Heart right ventricle (tissue), 16 donors: ENCODE results near the gene FAM83D. TPM values are rescaled to one million over a fixed set of nuclear protein-coding genes. Genes with fewer than 3 reads are reported as not detected.

Experiments
- ATAC-seq, 8 donors: fragments of 200-7000 bp; cut with Tn5 transposase; one replicate each; pipeline ENCODE4 v1.9.1; 2020; ENCODE audit warnings: mild to moderate bottlenecking in 8 of 8, moderate library complexity in 8 of 8, moderate number of reproducible peaks in 1 of 8
- DNase-seq, 2 donors: peaks; one replicate each; pipeline ENCODE4 v3.0.0-alpha.2; 2020
- H3K27ac ChIP-seq, 10 donors: fragments of 200-600 bp; sonication (generic) in 2 of 10; one replicate each; pipeline versions ENCODE4 v1.5.0 to v1.8.0; 2020 to 2022; ENCODE audit warnings: mild to moderate bottlenecking in 3 of 10
- H3K27me3 ChIP-seq, 7 donors: fragments of 200-600 bp; one replicate each; pipeline ENCODE4 v1.8.0; 2021 to 2022; ENCODE audit warnings: mild to moderate bottlenecking in 2 of 7
- H3K36me3 ChIP-seq, 9 donors: fragments of 200-600 bp; sonication (generic) in 1 of 9; one replicate each; pipeline versions ENCODE4 v1.5.0 to v1.8.0; 2020 to 2022; ENCODE audit warnings: mild to moderate bottlenecking in 2 of 9
- H3K4me1 ChIP-seq, 9 donors: fragments of 200-600 bp; sonication (generic) in 1 of 9; one replicate each; pipeline versions ENCODE4 v1.5.0 to v1.8.0; 2020 to 2022; ENCODE audit warnings: mild to moderate bottlenecking in 4 of 9
- H3K4me3 ChIP-seq, 10 donors: fragments of 200-600 bp; sonication (generic) in 2 of 10; one replicate each; pipeline versions ENCODE4 v1.5.0 to v1.8.0; 2020 to 2022; ENCODE audit warnings: mild to moderate bottlenecking in 7 of 10, moderate library complexity in 2 of 10
- H3K9me3 ChIP-seq, 11 donors: fragments of 200-600 bp in 10 of 11; sonication (generic) in 2 of 11; one replicate each; pipeline versions ENCODE4 v1.5.0 to v1.8.0; 2013 to 2022; ENCODE audit warnings: mild to moderate bottlenecking in 2 of 11, control low read depth in 1 of 11, moderate library complexity in 1 of 11
- WGBS, 2 donors: extraction: QIAGEN DNeasy Blood & Tissue Kit; methylation state at CpG; one replicate each; pipeline ENCODE4 v1.1.7; 2013; ENCODE audit warnings: inconsistent platforms in 1 of 2; 5-methylcytosine and 5-hydroxymethylcytosine counted together
- intact Hi-C, 10 donors: fragments of 100-400 bp; cut with DNase I; formaldehyde crosslinking; loops; one replicate each; pipeline versions ENCODE4 v1.11.1 to v1.14.2; 2022
- polyA plus RNA-seq, 2 donors: library from polyadenylated mRNA; stranded (reverse); fragments of 200-250 nt; gene quantifications; one replicate each; pipeline ENCODE4 v1.2.3, GENCODE V29; 2013
- total RNA-seq, 10 donors: library from RNA; stranded (reverse); fragmentation: NEBNext Ultra II Directional in 3 of 10; extraction: Animal tissue kit (Norgen Biotek cat#: 25700) in 3 of 10; gene quantifications; one replicate each; pipeline versions ENCODE4 v1.2.1 to v1.2.4, GENCODE V29; 2021 to 2023
- TF ChIP-seq, protein P1 (sequence below), 9 donors: fragments of 200-600 bp; sonication (generic) in 2 of 9; IDR thresholded peaks; one replicate each; pipeline versions ENCODE4 v1.5.0 to v1.8.0; 2021 to 2022; ENCODE audit warnings: antibody characterized with exemption in 9 of 9, mild to moderate bottlenecking in 5 of 9, moderate library complexity in 1 of 9
- donor health status: Arrhythmogenic right ventricular cardiomyopathy.
- donor health status: ischemic (EF 13 %, LVEDD 7.1; RV severe dilation, severe dysfunction).
- donor health status: healthy with polysubstance abuse.
- donor health status: DM: no; HTN: yes; CAD: no.
- donor health status: DM: no; HTN: no; CAD: no.
- donor health status: ischemic (EF 25% LVEDD 6.9; RV normal size, moderate dysfunction).
- donor health status: ischemic (EF 25% LVEDD 5.7; RV mildly dilated, moderate dysfunction).
- donor health status: healthy.
- donor health status: DM: yes; HTN: yes; CAD: no.
- donor health status: Ischemic cardiomyopathy.
- donor health status: ischemic (EF 35%, LVEDD 5.7; RV mildly dilated, moderate dysfunction).
- donor health status: nonischemic (EF 11% LVEDD 7.7; RV severe dilation, severe dysfunction).
- donor health status: DM: yes; HTN: yes; CAD: no.
- donor health status: PGD.
- donor health status: ischemic (EF 29% LVEDD 5.4; RV normal size, mild dysfunction).
- donor health status: nonischemic (EF 23%, LVEDD 6.1; RV moderate dilation, normal function).

FAM83D gene
- total and polyA plus RNA-seq, 12 donors: 0.12 to 2.8 (median 0.46) TPM

DNA sequence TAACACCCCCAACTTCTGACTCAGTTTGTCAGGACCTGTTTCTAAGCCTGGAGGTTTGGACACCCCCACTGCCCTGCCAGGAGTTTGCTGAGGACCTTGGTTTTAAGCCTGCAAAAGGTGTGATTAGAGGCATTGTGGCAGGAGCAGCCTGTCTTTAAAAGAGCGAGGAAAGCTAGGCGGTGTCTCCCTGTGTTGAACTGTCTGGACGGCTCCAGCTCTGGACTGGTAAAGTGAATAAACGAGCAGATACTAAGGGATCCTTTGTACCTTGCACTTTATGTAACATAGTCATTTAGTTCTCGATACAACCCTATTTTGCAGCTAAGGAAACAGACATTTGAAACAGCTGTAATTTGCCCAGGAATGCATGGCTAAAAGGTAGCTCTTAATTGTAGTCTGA is 14.4 kb downstream of the FAM83D start:
- Histone ChIP-seq H3K9me3 (no peaks in the 10 kb centered on the region), H3K4me1 (no peaks in the 10 kb centered on the region), H3K4me3 (no peak overlapping the region), H3K36me3 (peaks cover 0 to 35% (median 0%) of the 10 kb centered on the region in 9 donors), H3K27me3 (no peaks in the 10 kb centered on the region), H3K27ac (no peak overlapping the region)
- WGBS, 2 donors: 96% methylated on average over 5 of the region's 5 CpGs
- ATAC-seq (no peak), DNase-seq (no peak)
- intact Hi-C loops: no loop called here
- TF ChIP-seq, protein P1, sequence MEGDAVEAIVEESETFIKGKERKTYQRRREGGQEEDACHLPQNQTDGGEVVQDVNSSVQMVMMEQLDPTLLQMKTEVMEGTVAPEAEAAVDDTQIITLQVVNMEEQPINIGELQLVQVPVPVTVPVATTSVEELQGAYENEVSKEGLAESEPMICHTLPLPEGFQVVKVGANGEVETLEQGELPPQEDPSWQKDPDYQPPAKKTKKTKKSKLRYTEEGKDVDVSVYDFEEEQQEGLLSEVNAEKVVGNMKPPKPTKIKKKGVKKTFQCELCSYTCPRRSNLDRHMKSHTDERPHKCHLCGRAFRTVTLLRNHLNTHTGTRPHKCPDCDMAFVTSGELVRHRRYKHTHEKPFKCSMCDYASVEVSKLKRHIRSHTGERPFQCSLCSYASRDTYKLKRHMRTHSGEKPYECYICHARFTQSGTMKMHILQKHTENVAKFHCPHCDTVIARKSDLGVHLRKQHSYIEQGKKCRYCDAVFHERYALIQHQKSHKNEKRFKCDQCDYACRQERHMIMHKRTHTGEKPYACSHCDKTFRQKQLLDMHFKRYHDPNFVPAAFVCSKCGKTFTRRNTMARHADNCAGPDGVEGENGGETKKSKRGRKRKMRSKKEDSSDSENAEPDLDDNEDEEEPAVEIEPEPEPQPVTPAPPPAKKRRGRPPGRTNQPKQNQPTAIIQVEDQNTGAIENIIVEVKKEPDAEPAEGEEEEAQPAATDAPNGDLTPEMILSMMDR (IDR thresholded peaks at IDR 0.05): no peak

DNA sequence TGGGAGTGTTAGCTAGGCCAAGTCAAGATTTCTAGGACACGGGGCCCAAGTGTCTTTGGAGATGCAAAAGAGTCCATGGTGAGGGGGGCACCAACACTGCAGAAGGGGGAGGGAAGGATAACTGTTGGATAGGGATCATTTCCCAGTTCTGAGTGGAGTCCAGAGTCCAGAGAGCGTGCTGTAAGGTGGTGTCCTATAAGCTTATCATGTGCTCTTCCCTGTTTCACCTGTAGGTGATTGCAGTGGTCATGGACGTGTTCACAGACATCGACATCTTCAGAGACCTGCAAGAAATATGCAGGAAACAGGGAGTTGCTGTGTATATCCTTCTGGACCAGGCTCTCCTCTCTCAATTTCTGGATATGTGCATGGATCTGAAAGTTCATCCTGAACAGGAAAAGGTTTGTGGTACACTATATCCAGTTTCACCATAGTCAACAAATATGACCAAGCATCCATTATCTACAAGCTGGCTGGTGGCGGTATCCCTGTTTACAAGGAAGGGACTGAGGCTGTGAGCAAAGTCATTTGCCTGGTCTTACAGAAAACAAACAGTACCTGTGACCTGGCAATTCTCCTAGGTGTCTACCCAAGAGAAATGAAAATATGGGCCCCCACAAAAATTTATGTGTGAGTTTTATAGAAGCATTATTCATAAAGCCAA is 15.6 kb downstream of the FAM83D start:
- DNase-seq (no peak), ATAC-seq (no peak)
- Histone ChIP-seq H3K9me3 (no peaks in the 10 kb centered on the region), H3K4me3 (no peak overlapping the region), H3K4me1 (no peaks in the 10 kb centered on the region), H3K36me3 (peaks cover 0 to 37% (median 0%) of the 10 kb centered on the region in 9 donors), H3K27ac (no peak overlapping the region), H3K27me3 (no peaks in the 10 kb centered on the region)
- WGBS, 2 donors: 95 to 96% methylated on average over 5 of the region's 5 CpGs
- intact Hi-C loops: no loop called here
- TF ChIP-seq, protein P1 (IDR thresholded peaks at IDR 0.05): no peak

DNA sequence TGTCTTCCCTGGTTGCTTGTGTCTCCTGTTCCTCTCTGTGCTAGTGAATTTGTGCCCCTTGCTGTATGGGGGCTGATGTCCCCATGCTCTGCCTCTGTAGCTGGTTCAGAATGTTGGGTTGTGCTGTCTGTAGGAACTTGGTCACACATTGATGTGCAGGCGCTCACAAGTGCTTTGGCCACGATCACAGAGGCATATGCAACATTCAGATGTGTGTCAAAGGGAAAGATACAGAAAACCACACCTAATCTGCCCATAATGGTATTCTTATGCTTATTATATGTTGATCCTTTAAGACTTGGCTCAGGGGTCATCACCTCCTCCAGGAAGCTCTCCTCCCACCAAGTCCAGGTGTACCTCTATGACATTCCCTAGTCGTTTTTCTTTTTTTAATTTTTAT is 18.8 kb downstream of the FAM83D start:
- Histone ChIP-seq H3K27me3 (no peaks in the 10 kb centered on the region), H3K4me1 (no peaks in the 10 kb centered on the region), H3K36me3 (peaks cover 0 to 51% (median 0%) of the 10 kb centered on the region in 9 donors), H3K4me3 (no peak overlapping the region), H3K27ac (no peak overlapping the region), H3K9me3 (no peaks in the 10 kb centered on the region)
- ATAC-seq: no peak
- TF ChIP-seq, protein P1 (IDR thresholded peaks at IDR 0.05): no peak
- DNase-seq: no peak
- intact Hi-C loops: no loop called here
- WGBS, 2 donors: 96 to 98% methylated on average over 3 of the region's 3 CpGs

DNA sequence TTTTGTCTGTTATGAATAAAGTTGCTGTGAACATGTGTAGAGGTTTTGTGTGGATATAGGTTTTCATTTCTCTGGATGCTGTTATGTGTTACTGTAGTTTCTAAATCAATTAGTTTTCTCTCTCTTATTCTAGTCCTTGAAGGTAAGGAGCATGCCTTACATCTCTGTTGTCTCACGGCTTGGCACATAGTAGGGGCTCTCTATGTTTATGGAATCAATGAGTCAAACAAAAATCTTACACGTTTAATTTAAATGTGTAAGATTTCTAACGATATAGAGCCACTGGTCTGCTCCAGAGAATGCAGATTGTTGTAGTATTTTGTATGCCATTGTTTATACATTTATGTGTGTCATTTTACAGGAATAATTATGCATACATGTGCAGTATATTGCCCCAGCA is 20.6 kb downstream of the FAM83D start:
- Histone ChIP-seq H3K27me3 (no peaks in the 10 kb centered on the region), H3K4me1 (no peaks in the 10 kb centered on the region), H3K4me3 (no peak overlapping the region), H3K27ac (no peak overlapping the region), H3K36me3 (peaks cover 0 to 58% (median 0%) of the 10 kb centered on the region in 9 donors), H3K9me3 (no peaks in the 10 kb centered on the region)
- TF ChIP-seq, protein P1 (IDR thresholded peaks at IDR 0.05): no peak
- ATAC-seq (no peak), DNase-seq (no peak)
- intact Hi-C loops: no loop called here
- 95% methylated on average over 3 of the region's 3 CpGs for WGBS, 2 donors
